ENCODE measurements around the gene CARMIL1.

DNA sequence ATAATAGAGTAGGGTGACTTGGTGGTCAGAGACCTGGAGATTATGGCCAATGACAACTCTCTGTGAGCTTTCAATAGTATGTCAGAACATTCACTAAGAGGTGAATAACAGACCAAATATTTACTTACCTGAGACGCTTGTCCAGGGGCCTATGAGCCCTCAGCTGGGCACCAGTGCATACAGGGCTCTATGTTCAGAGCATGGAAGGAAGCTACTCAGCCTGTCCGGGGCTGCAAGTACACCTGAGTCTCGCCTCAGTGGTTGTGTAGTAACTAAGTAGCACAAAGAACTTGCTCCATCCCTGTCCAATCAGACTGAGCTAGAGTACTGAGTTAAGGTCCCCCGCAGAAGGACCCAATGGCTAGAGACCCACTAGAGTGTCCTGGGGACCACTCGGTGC is 361.3 kb downstream of the CARMIL1 start:
- TF ChIP-seq, protein P1, sequence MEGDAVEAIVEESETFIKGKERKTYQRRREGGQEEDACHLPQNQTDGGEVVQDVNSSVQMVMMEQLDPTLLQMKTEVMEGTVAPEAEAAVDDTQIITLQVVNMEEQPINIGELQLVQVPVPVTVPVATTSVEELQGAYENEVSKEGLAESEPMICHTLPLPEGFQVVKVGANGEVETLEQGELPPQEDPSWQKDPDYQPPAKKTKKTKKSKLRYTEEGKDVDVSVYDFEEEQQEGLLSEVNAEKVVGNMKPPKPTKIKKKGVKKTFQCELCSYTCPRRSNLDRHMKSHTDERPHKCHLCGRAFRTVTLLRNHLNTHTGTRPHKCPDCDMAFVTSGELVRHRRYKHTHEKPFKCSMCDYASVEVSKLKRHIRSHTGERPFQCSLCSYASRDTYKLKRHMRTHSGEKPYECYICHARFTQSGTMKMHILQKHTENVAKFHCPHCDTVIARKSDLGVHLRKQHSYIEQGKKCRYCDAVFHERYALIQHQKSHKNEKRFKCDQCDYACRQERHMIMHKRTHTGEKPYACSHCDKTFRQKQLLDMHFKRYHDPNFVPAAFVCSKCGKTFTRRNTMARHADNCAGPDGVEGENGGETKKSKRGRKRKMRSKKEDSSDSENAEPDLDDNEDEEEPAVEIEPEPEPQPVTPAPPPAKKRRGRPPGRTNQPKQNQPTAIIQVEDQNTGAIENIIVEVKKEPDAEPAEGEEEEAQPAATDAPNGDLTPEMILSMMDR (IDR thresholded peaks at IDR 0.05), result no peak
- TF ChIP-seq EP300 (IDR thresholded peaks at IDR 0.05) (no peak), POLR2AphosphoS5 (IDR thresholded peaks at IDR 0.05) (no peak), POLR2A (IDR thresholded peaks at IDR 0.05) (no peak)

All from suprapubic skin (tissue), 4 donors.